Vagina (tissue), 2 donors: ENCODE results near the gene FAM186B. TPM values are rescaled to one million over a fixed set of nuclear protein-coding genes. Genes with fewer than 3 reads are reported as not detected.

Source experiments
- DNase-seq, 2 donors: peaks; one replicate each; pipeline ENCODE4 v3.0.0-alpha.2; 2017; ENCODE audit errors: extremely low spot score in 2 of 2
- H3K27ac ChIP-seq: fragments of 200-600 bp; sonication (generic); one replicate; pipeline ENCODE4 v1.5.1; 2019
- H3K27me3 ChIP-seq: fragments of 200-600 bp; sonication (generic); one replicate; pipeline ENCODE4 v1.5.1; 2019
- H3K36me3 ChIP-seq, 2 donors: fragments of 200-600 bp; sonication (generic); one replicate each; pipeline ENCODE4 v1.5.1; 2017 to 2019
- H3K4me1 ChIP-seq: fragments of 200-600 bp; sonication (generic); one replicate; pipeline ENCODE4 v1.5.1; 2019
- H3K4me3 ChIP-seq, 2 donors: fragments of 200-600 bp; sonication (generic); 1 replicate in 1 of 2; 2 replicates in 1 of 2; pipeline ENCODE4 v1.5.1; 2016 to 2019
- H3K9me3 ChIP-seq: fragments of 200-600 bp; sonication (generic); one replicate; pipeline ENCODE4 v1.5.1; 2019
- POLR2A ChIP-seq, 2 donors: fragments of 450-650 bp; IDR thresholded peaks; one replicate each; pipeline ENCODE4 v1.6.1; 2017; ENCODE audit warnings: antibody characterized with exemption in 2 of 2, mild to moderate bottlenecking in 2 of 2, moderate library complexity in 2 of 2
- POLR2AphosphoS5 ChIP-seq, 2 donors: sonication (generic); formaldehyde crosslinking; IDR thresholded peaks; one replicate each; pipeline ENCODE4 v1.9.0; 2017; ENCODE audit warnings: antibody characterized with exemption in 2 of 2, mild to moderate bottlenecking in 2 of 2, low read depth in 1 of 2; ENCODE audit not compliant: insufficient read depth in 1 of 2
- intact Hi-C: fragments of 100-400 bp; cut with DNase I; formaldehyde crosslinking; loops from one replicate; pipeline ENCODE4 v1.15.1; 2023
- total RNA-seq: library from RNA; depleted of rRNA; stranded (reverse); fragments of >200 nt; gene quantifications from one replicate; pipeline ENCODE4 v1.2.3, GENCODE V29; 2016
- TF ChIP-seq, protein P1 (sequence below), 3 experiments: fragments of 450-650 bp in 2 of 3; fragments of 200-600 bp in 1 of 3; sonication (generic) in 1 of 3; IDR thresholded peaks; one replicate each; pipeline ENCODE4 v1.5.1; 2017 to 2019; ENCODE audit warnings: antibody characterized with exemption in 3 of 3, mild to moderate bottlenecking in 2 of 3, moderate library complexity in 2 of 3

Gene FAM186B
- total RNA-seq, 1 donor from 2014 or later = not detected

DNA sequence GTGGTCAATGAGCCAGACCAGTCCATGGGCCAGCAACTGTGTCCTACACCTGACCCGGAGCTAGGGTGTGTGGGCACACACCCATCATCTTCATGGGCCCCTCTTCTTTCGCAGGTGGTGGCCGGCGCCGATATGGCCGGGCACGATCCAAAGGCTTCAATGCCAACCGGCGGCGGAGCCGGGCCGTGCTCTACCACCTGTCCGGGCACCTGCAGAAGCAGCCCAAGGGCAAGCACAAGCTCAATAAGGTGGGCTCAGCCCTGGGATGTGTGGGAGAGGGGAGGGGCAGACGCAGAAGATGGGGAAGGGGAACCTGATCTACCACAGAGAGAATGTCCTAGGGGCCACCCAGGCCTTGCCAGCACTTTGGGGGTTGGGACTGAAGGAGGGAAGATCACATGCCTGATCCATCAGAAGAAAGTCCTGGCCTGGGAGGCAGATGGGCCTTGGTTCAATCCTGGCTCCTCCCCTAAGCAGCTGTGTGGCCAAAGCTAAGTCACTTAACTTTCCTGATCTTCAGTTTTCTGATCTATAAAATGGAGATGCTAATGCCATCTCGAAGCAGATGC is 62.8 kb downstream of the FAM186B start:
- TF ChIP-seq POLR2A (IDR thresholded peaks at IDR 0.05) (no peak), POLR2AphosphoS5 (IDR thresholded peaks at IDR 0.05; ENCODE audit: insufficient read depth in 1 of 2, low read depth in 1 of 2) (no peak)
- TF ChIP-seq, protein P1, sequence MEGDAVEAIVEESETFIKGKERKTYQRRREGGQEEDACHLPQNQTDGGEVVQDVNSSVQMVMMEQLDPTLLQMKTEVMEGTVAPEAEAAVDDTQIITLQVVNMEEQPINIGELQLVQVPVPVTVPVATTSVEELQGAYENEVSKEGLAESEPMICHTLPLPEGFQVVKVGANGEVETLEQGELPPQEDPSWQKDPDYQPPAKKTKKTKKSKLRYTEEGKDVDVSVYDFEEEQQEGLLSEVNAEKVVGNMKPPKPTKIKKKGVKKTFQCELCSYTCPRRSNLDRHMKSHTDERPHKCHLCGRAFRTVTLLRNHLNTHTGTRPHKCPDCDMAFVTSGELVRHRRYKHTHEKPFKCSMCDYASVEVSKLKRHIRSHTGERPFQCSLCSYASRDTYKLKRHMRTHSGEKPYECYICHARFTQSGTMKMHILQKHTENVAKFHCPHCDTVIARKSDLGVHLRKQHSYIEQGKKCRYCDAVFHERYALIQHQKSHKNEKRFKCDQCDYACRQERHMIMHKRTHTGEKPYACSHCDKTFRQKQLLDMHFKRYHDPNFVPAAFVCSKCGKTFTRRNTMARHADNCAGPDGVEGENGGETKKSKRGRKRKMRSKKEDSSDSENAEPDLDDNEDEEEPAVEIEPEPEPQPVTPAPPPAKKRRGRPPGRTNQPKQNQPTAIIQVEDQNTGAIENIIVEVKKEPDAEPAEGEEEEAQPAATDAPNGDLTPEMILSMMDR (IDR thresholded peaks at IDR 0.05) = no peak
- Histone ChIP-seq H3K9me3 (no peaks in the 10 kb centered on the region), H3K27me3 (peaks cover 4% of the 10 kb centered on the region), H3K27ac (no peak overlapping the region), H3K4me3 (no peak overlapping the region), H3K4me1 (peaks cover 10% of the 10 kb centered on the region), H3K36me3 (no peaks in the 10 kb centered on the region)
- intact Hi-C loops = no loop called here
- DNase-seq = no peak

DNA sequence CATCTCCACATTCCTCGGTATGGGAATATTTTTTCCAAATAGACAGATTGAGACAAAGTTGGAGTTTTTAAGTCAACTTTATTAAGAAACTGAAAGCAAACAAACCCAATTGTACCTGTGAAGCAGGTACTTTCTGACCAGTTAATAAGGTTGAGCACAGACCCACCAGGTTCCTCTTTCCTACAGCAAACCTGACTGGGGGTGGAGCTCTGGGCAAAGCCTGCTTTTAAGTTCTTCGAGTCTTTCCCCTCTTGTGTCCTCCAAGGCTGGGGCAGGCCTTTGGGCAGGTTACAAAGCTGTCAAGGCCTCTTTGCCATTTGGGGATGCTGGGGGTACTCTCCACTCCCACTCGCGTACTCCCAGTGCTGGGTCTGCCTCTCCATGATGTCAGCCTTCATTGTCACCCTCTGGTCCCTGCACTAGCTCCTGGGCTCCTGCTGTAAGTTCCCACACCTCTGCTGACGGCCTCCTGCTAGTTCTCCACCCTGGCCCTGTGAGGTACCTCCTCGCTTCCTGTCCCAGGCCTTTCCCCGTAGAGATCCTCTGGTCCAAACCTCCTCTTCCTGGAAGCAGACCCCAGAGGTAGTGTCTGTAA is 63.4 kb downstream of the FAM186B start:
- H3K4me3 ChIP-seq = no peak overlapping the region
- DNase-seq = no peak
- H3K27ac ChIP-seq = no peak overlapping the region
- H3K9me3 ChIP-seq = no peaks in the 10 kb centered on the region
- intact Hi-C loops = no loop called here
- H3K27me3 ChIP-seq = peaks cover 4% of the 10 kb centered on the region
- no peaks in the 10 kb centered on the region for H3K36me3 ChIP-seq
- peaks cover 15% of the 10 kb centered on the region for H3K4me1 ChIP-seq
- TF ChIP-seq POLR2AphosphoS5 (IDR thresholded peaks at IDR 0.05; ENCODE audit: insufficient read depth in 1 of 2, low read depth in 1 of 2) (no peak), POLR2A (IDR thresholded peaks at IDR 0.05) (no peak)
- TF ChIP-seq, protein P1 (IDR thresholded peaks at IDR 0.05) = no peak

DNA sequence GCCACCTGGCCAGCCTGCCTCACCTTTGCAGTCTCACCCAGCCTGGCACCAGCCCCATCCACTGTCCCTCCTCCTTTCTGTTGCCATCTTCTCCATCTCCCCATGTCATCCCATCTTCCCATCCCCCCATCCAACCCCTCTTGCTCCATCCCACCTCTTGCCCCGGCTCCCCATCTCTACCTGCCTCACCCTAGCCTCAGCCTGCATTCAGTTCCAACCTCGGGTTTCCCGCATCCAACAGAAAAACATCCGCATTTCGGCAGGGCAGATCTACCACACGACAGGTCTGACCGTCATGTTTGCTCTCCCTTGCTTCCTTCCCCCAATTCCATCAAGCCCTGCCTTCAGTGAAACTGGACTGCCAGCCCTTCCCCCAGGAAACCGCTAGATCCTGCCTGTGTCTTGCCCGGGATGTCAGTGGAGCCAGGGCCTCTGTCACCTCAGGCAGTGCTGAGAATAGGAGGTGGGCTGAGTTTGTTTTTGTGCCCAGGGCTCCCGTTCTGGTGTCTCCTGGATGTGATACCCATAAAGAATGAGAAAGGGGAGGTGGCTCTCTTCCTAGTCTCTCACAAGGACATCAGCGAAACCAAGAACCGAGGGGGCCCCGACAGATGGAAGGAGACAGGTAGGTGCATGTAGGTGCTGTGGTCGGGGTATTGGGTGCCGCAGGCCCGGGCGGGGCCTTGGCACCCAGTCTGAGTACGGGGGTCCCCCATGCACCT is 64.1 kb downstream of the FAM186B start:
- Histone ChIP-seq H3K4me3 (no peak overlapping the region), H3K36me3 (no peaks in the 10 kb centered on the region), H3K9me3 (no peaks in the 10 kb centered on the region), H3K27me3 (peaks cover 4% of the 10 kb centered on the region), H3K4me1 (peaks cover 15% of the 10 kb centered on the region), H3K27ac (no peak overlapping the region)
- intact Hi-C loops = no loop called here
- DNase-seq = no peak
- TF ChIP-seq, protein P1 (IDR thresholded peaks at IDR 0.05) = no peak
- TF ChIP-seq POLR2AphosphoS5 (IDR thresholded peaks at IDR 0.05; ENCODE audit: insufficient read depth in 1 of 2, low read depth in 1 of 2) = no peak
- no peak for TF ChIP-seq POLR2A (IDR thresholded peaks at IDR 0.05)

DNA sequence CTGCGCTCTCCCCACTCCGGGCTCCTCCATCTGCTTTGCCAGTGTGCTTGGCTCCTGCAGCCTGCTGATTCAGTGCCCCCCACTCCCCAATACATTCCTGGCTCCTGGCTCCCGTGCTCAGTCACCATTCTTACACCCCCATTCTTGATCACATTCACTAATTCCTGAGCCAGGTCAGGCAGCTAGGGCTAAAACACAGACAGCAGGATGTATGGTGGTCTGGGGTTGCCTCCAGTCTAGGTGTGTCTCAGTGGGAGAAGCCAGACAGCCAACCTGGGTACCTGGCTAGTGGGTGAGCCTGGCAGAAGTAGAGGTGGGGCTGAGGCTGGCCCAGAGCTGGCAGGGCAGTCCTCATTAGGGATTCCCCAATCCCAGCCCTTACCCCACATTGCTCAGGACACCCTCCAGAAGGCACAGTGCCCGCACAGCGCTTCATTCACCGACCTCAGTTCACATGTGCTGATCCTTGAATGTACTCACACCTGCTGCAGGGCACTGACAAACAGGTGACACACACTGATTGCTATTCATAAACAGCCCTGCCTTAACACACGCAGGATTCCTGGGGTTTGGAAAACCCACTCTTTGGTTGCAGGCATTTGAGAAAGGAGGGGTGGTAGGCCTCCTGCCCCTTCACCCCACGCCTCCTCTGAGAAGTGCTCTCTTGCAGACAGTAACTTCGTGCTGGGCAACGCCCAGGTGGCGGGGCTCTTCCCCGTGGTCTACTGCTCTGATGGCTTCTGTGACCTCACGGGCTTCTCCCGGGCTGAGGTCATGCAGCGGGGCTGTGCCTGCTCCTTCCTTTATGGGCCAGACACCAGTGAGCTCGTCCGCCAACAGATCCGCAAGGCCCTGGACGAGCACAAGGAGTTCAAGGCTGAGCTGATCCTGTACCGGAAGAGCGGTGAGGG is 65.0 kb downstream of the FAM186B start:
- H3K27ac ChIP-seq = no peak overlapping the region
- no peaks in the 10 kb centered on the region for H3K36me3 ChIP-seq
- no peak overlapping the region for H3K4me3 ChIP-seq
- no peaks in the 10 kb centered on the region for H3K9me3 ChIP-seq
- TF ChIP-seq, protein P1 (IDR thresholded peaks at IDR 0.05) = no peak
- no peak for TF ChIP-seq POLR2A (IDR thresholded peaks at IDR 0.05)
- intact Hi-C loops = no loop called here
- DNase-seq = no peak
- peaks cover 15% of the 10 kb centered on the region for H3K4me1 ChIP-seq
- peaks cover 4% of the 10 kb centered on the region for H3K27me3 ChIP-seq
